ENCODE measurements around the gene DYDC2.

DNA sequence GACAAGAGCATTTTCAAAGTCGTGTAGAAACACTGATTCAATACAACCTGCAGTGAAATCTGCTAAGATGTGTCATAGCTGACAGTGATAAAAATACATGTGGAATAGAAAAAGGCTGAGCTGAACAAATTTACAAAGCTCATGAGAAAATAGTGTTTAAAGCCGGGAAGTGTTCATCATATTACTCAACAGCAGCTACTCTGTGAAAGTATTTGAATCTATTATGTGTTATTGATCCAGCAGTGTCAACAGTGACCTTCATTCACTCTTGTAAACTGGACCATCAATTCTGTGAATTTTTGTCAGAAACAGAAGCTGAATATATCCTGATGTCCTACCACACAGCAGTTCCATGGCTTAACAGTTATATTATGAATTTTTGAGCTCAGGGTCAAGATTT, 11.7 kb upstream of the DYDC2 start:
- TF ChIP-seq, protein P1, sequence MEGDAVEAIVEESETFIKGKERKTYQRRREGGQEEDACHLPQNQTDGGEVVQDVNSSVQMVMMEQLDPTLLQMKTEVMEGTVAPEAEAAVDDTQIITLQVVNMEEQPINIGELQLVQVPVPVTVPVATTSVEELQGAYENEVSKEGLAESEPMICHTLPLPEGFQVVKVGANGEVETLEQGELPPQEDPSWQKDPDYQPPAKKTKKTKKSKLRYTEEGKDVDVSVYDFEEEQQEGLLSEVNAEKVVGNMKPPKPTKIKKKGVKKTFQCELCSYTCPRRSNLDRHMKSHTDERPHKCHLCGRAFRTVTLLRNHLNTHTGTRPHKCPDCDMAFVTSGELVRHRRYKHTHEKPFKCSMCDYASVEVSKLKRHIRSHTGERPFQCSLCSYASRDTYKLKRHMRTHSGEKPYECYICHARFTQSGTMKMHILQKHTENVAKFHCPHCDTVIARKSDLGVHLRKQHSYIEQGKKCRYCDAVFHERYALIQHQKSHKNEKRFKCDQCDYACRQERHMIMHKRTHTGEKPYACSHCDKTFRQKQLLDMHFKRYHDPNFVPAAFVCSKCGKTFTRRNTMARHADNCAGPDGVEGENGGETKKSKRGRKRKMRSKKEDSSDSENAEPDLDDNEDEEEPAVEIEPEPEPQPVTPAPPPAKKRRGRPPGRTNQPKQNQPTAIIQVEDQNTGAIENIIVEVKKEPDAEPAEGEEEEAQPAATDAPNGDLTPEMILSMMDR (optimal IDR thresholded peaks at IDR 0.05 in 1 of 3, IDR thresholded peaks at IDR 0.05 in 1 of 3, conservative IDR thresholded peaks at IDR 0.05 in 1 of 3; ENCODE audit: extremely low read depth in 1 of 3, insufficient read depth in 2 of 3, low read length in 3 of 3): no peak
- no peak for TF ChIP-seq EZH2 (IDR thresholded peaks at IDR 0.05; ENCODE audit: low read length)

Data from keratinocyte (primary cell).